Ishikawa (cell line): Measurements from ENCODE around the gene RGS9.

Experiments used
- CEBPB ChIP-seq: IDR thresholded peaks from 2 replicates; pipeline ENCODE4 v1.6.1; 2012
- CREB1 ChIP-seq: IDR thresholded peaks from 2 replicates; pipeline ENCODE4 v1.6.1; 2012; ENCODE audit warnings: low read depth
- EGR1 ChIP-seq: IDR thresholded peaks from 2 replicates; pipeline ENCODE4 v1.6.1; 2012
- EP300 ChIP-seq: IDR thresholded peaks from 2 replicates; pipeline ENCODE4 v1.6.1; 2012; ENCODE audit warnings: borderline replicate concordance
- FOXM1 ChIP-seq: IDR thresholded peaks from 2 replicates; pipeline ENCODE4 v1.6.1; 2012; ENCODE audit warnings: low read depth, borderline replicate concordance
- NFIC ChIP-seq: IDR thresholded peaks from 2 replicates; pipeline ENCODE4 v1.6.1; 2012
- RAD21 ChIP-seq: IDR thresholded peaks from 2 replicates; pipeline ENCODE4 v1.6.1; 2012; ENCODE audit warnings: low read depth
- TAF1 ChIP-seq: IDR thresholded peaks from 2 replicates; pipeline ENCODE4 v1.6.1; 2012; ENCODE audit warnings: low read depth, mild to moderate bottlenecking
- TCF12 ChIP-seq: IDR thresholded peaks from 2 replicates; pipeline ENCODE4 v1.6.1; 2012; ENCODE audit warnings: low read depth
- TEAD4 ChIP-seq: IDR thresholded peaks from 2 replicates; pipeline ENCODE4 v1.6.1; 2012
- YY1 ChIP-seq: IDR thresholded peaks from 2 replicates; pipeline ENCODE4 v1.6.1; 2012; ENCODE audit warnings: low read depth
- ZBTB7A ChIP-seq: IDR thresholded peaks from 2 replicates; pipeline ENCODE4 v1.6.1; 2012; ENCODE audit warnings: low read depth
- TF ChIP-seq, protein P1 (sequence below): IDR thresholded peaks from 2 replicates; pipeline ENCODE4 v1.6.1; 2012
- TF ChIP-seq, protein P2 (sequence below): IDR thresholded peaks from 2 replicates; pipeline ENCODE4 v1.6.1; 2012; ENCODE audit warnings: low read depth, mild to moderate bottlenecking
- TF ChIP-seq, protein P3 (sequence below): IDR thresholded peaks from 2 replicates; pipeline ENCODE4 v1.6.1; 2012

RGS9 gene

DNA sequence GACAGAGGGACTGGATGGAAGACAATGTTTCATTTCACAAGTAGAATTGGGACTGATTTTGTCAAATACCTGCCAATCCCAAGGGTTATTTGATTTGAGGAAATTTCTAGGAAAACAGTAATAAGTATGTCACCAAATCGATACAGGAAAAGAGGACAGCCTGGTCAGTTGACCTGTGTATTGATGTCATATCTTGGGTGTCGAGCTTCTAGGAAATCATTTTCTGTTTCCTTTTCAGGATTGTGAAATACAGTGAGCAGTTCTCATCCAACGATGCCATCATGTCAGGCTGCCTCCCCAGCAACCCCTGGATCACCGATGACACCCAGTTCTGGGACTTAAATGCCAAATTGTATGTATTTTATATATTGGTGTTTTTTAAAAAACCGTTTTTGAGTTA is 56.1 kb downstream of the RGS9 start:
- TF ChIP-seq NFIC (no peak), CEBPB (no peak), TCF12 (no peak), EP300 (no peak), EGR1 (no peak), RAD21 (no peak), CREB1 (no peak), FOXM1 (no peak), YY1 (no peak), TAF1 (no peak), TEAD4 (no peak), ZBTB7A (no peak)
- TF ChIP-seq, protein P1, sequence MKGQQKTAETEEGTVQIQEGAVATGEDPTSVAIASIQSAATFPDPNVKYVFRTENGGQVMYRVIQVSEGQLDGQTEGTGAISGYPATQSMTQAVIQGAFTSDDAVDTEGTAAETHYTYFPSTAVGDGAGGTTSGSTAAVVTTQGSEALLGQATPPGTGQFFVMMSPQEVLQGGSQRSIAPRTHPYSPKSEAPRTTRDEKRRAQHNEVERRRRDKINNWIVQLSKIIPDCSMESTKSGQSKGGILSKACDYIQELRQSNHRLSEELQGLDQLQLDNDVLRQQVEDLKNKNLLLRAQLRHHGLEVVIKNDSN = no peak
- TF ChIP-seq, protein P2, sequence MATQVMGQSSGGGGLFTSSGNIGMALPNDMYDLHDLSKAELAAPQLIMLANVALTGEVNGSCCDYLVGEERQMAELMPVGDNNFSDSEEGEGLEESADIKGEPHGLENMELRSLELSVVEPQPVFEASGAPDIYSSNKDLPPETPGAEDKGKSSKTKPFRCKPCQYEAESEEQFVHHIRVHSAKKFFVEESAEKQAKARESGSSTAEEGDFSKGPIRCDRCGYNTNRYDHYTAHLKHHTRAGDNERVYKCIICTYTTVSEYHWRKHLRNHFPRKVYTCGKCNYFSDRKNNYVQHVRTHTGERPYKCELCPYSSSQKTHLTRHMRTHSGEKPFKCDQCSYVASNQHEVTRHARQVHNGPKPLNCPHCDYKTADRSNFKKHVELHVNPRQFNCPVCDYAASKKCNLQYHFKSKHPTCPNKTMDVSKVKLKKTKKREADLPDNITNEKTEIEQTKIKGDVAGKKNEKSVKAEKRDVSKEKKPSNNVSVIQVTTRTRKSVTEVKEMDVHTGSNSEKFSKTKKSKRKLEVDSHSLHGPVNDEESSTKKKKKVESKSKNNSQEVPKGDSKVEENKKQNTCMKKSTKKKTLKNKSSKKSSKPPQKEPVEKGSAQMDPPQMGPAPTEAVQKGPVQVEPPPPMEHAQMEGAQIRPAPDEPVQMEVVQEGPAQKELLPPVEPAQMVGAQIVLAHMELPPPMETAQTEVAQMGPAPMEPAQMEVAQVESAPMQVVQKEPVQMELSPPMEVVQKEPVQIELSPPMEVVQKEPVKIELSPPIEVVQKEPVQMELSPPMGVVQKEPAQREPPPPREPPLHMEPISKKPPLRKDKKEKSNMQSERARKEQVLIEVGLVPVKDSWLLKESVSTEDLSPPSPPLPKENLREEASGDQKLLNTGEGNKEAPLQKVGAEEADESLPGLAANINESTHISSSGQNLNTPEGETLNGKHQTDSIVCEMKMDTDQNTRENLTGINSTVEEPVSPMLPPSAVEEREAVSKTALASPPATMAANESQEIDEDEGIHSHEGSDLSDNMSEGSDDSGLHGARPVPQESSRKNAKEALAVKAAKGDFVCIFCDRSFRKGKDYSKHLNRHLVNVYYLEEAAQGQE = no peak
- TF ChIP-seq, protein P3, sequence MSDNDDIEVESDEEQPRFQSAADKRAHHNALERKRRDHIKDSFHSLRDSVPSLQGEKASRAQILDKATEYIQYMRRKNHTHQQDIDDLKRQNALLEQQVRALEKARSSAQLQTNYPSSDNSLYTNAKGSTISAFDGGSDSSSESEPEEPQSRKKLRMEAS = no peak

DNA sequence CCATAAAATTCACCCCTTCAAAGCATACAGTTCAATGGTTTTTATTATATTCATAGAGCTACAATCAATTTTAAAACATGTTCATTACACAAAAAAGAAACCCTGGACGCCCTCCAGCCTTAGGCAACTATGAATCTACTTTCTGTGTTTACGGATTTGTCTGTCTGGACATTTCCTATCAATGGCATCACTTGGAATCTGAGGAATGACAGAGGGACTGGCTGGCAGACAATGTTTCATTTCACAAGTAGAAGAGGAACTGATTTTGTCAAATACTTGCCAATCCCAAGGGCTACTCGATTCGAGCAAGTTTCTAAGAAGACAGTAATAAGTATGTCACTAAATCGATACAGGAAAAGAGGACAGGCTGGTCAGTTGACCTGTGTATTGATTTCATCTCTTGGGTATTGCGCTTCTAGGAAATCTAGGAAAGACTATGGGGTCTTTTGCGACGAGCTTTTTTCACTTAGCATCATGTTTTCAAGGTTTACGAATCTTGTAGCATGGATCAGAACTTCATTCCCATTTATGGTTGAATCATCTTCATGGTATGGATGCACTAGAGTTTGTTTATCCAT is 56.6 kb downstream of the RGS9 start:
- TF ChIP-seq ZBTB7A (no peak), EP300 (no peak), YY1 (no peak), TAF1 (no peak), EGR1 (no peak), RAD21 (no peak), TCF12 (no peak), FOXM1 (no peak), TEAD4 (no peak), NFIC (no peak), CREB1 (no peak), CEBPB (no peak)
- TF ChIP-seq, protein P2 = no peak
- TF ChIP-seq, protein P3 = no peak
- TF ChIP-seq, protein P1 = no peak

DNA sequence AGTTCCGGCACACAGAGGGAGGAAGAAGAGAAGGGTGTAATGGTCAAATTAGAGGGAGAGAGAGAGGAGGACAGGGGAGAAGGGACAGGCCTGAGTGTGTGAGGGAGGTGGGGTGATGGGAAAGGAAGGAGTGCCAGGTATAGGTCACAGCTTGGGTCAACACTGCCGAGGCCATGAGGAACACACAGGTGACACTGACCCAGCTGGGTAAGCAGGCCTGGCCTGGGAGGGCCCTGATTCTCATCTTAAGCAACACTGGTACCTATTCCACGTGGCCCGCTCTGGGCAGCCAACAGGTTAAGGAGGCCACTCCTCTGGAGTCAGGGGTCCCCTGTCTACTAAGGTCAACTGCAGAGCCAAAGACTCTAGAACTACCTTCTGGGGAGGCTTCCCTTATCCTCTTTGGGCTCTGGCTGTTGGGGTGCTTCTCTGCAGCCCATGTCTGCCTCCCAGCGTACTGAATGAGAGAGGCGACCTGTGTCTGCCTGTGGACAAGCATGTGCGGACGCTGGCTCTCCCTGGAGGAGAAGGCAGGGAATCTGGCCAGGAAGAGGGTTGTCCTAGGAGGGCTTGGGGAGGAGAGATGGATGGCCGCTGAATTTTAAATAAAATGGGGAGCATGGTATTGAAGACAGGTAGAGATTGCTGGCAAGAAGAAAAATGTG is 57.6 kb downstream of the RGS9 start:
- TF ChIP-seq, protein P3 = no peak
- TF ChIP-seq CREB1 (no peak), FOXM1 (no peak), YY1 (no peak), ZBTB7A (no peak), CEBPB (no peak), TCF12 (no peak), NFIC (no peak), RAD21 (no peak), EGR1 (no peak), TAF1 (no peak), TEAD4 (no peak), EP300 (no peak)
- TF ChIP-seq, protein P1 = no peak
- TF ChIP-seq, protein P2 = no peak
